Measurements from ENCODE around the gene SEMG1.

Gene SEMG1

GRCh38 chr20:45206725-45207124 lies at the start of gene SEMG1:
Gene SEMG1 (plus strand): TSS chr20:45207033. CDS start chr20:45207054, 21 bp downstream.
- DNase-seq = no peak

GRCh38 chr20:45157962-45158361 lies 48.9 kb upstream of the SEMG1 start:
- DNase-seq = no peak

- no peak for DNase-seq
These were observed 43.6 kb upstream of the SEMG1 start for GRCh38 chr20:45163083-45163803.

DNA sequence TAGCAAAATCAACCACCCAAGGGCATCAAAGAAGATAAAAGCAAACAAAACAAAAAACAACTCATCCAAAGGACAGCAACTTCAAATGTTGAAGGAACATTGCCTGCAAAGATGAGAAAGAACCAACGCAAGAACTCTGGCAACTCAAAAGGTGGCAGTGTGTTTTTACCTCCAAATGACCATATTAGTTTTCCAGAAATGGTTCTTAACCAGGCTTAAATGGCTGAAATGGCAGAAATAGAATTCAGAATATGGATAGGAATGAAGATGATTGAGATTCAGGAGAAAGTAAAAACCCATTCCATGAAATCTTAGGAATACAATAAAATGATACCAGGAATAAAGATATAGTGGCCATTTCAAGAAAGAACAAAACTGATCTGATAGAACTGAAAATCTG lies 41.9 kb upstream of the SEMG1 start:
- no peak for DNase-seq

- DNase-seq = no peak
These were observed 33.3 kb upstream of the SEMG1 start for GRCh38 chr20:45173522-45173921.

DNA sequence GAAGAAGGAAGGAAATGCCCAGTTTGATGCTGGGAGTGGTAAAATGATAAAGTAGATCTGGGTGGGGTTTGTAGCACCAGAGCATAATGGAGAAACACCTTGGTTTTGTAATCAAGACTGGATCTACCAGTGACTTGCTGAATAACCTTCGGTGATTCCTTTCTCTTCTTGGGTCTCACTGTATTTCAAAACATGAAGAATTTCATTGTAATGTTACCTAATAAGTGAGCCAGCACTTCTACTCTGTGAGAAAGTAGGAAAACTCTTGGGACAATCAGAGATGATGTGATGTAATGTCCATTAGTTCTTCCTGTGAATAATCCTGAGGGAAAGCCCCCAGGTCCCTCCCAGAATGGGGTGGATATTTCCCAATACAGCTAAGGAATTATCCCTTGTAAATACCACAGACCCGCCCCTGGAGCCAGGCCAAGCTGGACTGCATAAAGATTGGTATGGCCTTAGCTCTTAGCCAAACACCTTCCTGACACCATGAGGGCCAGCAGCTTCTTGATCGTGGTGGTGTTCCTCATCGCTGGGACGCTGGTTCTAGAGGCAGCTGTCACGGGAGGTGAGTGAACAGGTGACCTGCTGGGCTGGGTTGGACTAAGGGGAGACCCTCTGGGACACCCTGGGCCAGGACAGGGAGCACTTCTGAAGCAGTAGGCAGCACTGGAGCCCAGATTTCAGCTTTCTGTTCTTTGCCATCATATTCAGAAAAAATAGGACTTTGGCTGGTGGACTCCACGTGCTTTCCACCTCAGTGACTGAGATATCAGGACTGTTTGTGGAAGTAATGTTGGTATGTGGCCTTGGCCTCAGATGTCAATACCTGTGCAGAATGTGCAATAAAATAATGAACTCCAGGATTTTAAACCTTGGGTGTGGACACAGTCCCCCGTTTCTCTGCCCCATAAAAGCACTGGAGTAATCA lies 32.1 kb upstream of the SEMG1 start, which contains the start of gene PI3:
Gene PI3, plus strand, starts transcription at position 469 of the 931 bp plus-strand sequence. Its CDS starts 21 bp downstream, at position 490.
- DNase-seq = no peak

DNA sequence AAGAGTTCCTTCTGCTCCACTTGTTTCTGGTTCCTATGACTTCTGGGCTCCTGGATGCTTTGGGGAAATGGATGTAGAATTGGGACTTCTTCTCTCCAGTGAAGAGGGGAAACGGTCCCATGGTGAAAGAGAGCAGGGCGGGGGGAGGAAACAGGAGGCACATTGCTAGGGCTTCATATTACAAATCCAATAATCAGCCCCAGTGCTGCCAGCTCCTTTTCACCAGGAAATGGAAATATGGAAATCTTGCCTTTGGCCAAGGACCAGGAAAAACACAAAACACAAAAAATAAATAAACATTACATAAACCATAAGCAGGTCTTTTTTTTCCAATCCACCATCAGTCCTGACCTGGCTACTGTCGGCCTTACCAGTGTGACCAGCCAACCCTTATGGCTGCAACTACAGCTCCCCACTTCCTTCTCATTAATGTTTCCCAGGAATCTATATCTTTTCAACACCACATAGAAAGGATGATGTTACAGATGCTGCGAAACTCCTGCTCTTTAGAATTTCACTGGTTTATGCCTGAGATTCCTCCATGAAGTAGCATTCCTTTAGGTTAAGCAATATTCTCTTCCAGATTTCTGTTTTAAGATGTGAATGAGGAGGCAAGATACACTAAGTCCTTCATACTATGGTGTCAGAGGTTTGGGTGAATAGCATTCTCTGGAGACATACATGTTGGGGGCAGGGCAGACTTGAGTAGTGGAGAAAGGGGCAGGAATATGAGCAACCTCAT lies 30.1 kb upstream of the SEMG1 start:
- no peak for DNase-seq

GRCh38 chr20:45179166-45179565 lies 27.7 kb upstream of the SEMG1 start:
- no peak for DNase-seq

DNA sequence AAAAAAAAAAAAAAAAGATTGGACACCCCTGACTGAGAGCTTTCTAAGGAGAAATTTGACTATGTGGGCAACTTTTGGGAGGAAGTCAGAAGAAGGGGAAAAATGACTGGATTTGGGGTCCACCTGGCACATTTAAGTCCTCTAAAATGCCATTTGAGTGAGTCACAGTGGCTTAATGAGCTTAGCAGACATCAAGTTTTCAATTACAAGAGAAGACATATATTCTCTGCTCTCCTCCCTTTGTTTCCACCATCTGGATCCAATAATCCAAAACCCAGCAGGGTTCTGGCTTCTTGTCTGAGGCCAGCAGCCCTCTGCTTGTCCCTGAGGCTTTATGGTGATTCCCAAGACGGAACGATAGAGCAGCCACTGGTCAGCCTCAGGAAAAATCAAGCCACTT lies 25.2 kb upstream of the SEMG1 start:
- no peak for DNase-seq

DNA sequence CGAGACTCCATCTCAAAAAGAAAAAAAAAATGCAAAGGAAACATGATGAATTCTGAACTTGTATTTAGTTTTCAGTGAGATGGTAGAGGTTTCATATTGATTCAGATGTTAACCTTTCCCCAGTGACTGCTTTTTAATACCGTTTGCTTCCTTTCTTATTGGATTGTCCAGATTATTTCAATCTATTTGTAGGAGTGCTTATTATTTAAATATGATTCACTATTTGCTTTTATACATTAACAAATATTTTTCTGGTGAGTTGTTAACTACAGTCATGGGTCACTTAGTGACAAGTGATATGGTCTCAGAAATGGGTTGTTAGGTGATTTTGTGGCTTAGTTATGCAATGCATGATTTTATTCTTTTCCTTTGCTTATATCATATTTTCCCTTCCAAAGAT lies 23.7 kb upstream of the SEMG1 start:
- no peak for DNase-seq

GRCh38 chr20:45187693-45188092 lies 19.1 kb upstream of the SEMG1 start:
- DNase-seq = no peak

DNA sequence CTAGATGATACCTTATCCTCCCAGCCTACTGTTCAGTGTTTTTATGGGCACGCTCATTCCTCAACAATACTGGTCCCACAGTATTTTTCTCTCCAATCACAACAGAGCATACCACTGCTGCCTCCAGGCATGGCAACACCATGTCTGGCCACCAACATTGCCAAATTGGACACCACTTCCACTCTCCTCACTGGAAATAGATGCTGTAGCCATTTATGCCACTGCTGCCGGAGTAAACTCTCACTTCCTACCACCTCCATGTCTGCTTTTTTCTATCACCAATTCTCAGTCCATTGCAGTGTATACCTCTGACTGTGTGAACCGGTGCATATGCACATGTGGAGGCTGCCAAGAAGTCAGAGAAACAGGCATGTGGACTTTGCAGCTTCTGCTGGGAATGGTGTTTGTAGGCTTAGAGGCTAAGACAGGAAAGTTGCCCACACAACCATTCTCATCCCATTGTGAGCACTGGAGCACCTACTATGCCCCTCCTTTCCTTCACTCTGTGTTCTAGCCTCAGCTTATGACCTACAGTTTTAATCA lies 17.7 kb upstream of the SEMG1 start:
- no peak for DNase-seq

- no peak for DNase-seq
These were observed 17.0 kb upstream of the SEMG1 start for GRCh38 chr20:45189861-45190260.

DNA sequence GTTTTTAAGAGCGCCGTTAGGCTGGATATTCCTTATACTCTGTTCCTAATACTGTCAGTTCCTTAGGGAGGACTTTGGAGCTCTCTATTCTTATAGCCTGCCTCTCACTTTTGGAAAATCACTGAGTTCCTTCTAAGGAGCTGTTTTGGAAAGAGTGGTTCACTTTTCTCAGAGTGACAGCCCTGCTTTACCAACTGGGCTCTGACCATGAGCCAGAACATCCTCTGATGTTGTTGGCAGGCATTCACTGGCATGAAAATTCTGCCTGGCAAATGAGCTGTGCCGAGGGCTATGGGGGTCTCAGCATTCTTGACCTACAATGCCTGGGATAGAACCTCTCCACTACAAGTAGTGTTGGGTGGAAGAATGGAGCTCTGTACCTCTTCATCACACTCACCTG lies 14.9 kb upstream of the SEMG1 start:
- DNase-seq = no peak

- DNase-seq = no peak
These were observed 13.5 kb upstream of the SEMG1 start for GRCh38 chr20:45193331-45193730.

- DNase-seq = no peak
These were observed 3.1 kb downstream of the SEMG1 start for GRCh38 chr20:45209924-45210323.

DNA sequence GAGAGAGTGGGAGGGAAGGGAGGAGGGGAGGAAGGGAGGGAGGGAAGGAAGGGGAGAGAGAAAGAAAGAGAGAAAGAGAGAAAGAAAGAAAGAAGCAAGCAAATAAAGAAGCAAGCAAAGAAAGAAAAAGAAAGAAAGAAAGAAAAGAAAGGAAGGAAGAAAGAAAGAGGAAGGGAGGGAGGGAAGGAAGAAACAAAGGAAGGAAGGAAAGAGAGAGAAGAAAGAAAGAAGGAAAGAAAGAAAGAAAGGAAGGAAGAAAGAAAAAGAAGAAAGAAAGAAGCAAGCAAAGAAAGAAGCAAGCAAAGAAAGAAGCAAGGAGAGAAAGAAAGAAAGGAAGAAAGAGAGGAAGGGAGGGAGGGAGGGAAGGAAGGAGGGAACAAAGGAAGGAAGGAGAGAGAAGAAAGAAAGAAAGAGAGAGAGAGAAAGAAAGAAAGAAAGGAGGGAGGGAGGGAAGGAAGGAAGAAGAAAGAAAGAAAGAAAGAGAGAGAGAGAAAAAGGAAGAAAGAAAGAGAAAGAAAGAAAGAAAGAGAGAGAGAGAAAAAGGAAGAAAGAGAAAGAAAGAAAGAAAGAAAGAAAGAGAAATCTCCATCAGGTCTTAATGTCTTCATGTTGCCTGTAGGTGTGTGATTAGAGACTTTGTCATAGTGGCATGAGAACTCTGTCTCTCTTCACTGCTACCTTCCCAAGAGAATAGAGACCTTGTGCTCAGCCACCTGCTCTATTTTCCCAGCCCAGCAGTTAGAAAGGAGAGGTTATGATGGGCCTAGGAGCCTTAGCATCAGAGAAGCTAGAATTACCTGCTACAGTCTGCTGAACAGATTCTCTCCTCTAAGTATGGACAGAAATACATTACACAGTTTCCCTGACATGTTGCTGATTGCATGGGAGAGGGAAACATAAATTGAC lies 5.0 kb downstream of the SEMG1 start:
- DNase-seq = no peak

- no peak for DNase-seq
These were observed 6.0 kb downstream of the SEMG1 start for GRCh38 chr20:45212836-45213235.

DNA sequence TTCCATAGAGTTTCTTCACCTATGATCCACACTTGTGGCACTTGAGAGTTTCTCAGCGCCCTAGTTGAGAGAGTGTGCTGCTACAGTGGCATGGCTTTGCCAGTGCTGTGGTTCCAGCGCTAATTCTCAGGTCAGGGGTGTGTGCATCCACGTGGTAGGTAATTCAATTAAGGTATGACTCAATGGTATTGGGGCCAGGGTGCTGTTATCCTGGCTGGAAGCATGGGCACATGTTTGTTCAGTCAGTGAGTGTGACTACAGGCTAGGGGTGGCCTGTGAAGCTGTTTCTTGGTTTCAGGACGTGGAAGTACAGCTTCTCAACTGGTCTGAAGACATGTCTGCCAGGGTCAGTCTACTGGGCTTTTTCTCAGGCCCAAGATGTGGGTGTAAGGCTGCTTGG lies 11.3 kb downstream of the SEMG1 start:
- no peak for DNase-seq

DNA sequence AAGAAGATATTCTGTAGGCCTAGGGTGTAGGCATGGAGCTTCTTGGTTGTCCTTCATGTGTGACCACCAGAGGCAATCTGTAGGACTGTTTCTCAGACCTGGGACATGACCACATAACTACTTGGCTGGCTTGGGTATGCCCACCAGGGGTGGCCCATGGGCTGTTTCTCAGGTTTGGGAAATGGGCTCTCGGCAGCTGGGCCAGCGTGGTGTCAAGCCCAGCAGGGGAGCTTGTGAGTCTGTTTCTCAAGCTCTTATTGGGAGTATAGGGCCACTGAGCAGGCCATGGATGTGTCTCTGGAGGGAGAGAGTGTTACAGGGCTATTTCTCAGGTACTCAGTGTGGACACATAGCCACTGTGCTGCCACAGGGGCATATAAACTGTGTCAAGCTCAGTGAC lies 11.8 kb downstream of the SEMG1 start:
- no peak for DNase-seq

DNA sequence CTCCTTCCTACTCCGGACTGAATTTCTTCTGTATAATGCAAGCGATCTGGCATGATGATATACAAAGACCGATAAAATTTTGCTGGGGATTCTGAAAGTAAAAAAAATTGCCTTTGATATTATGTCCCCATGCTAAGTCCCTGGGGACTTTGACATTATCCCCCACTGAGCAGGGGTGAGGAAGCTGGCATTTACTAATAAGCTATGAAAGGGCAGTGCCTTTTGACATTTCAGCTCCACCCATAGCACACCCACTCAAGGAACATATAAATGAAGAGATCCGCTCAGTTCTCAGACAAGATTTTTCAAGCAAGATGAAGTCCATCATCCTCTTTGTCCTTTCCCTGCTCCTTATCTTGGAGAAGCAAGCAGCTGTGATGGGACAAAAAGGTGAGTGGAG lies 14.2 kb downstream of the SEMG1 start, which contains the start of gene SEMG2:
Gene SEMG2, plus strand, starts transcription at position 298 of the 400 bp plus-strand sequence. Its CDS starts 17 bp downstream, at position 315.
- DNase-seq = no peak

DNA sequence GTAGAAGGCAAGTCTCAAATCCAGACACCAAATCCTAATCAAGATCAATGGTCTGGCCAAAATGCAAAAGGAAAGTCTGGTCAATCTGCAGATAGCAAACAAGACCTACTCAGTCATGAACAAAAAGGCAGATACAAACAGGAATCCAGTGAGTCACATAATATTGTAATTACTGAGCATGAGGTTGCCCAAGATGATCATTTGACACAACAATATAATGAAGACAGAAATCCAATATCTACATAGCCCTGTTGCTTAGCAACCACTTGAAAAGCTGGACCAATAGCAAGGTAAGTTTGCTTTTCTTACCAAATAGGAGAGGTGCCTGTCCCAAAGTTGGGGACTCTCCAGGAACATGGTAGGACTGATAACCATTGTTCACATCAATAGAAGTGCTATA lies 16.3 kb downstream of the SEMG1 start:
- no peak for DNase-seq

All from femur (tissue), 1 donor.